Neuronal stem cell (in vitro differentiated cells): ENCODE results near the gene OSTM1.

Source experiments
- DNase-seq: peaks from one replicate; pipeline ENCODE4 v3.0.0-alpha.2; 2013; ENCODE audit warnings: low spot score
- H2AFZ ChIP-seq: one replicate; pipeline ENCODE4 v1.6.1; 2013; ENCODE audit warnings: mild to moderate bottlenecking, low read length, inconsistent platforms
- H2AK5ac ChIP-seq: 2 replicates; pipeline ENCODE4 v1.6.1; 2013; ENCODE audit warnings: low read depth, mild to moderate bottlenecking, inconsistent platforms, low read length, moderate library complexity, mixed read lengths
- H2BK120ac ChIP-seq: 2 replicates; pipeline ENCODE4 v1.6.1; 2013; ENCODE audit warnings: low read depth, mild to moderate bottlenecking, inconsistent platforms, low read length, moderate library complexity, mixed read lengths
- H2BK12ac ChIP-seq: one replicate; pipeline ENCODE4 v1.6.1; 2013; ENCODE audit warnings: low read length, inconsistent platforms
- H2BK15ac ChIP-seq: 2 replicates; pipeline ENCODE4 v1.6.1; 2013; ENCODE audit warnings: mild to moderate bottlenecking, low read length, inconsistent platforms, mixed read lengths
- H2BK5ac ChIP-seq: one replicate; pipeline ENCODE4 v1.6.1; 2013; ENCODE audit warnings: inconsistent platforms, mild to moderate bottlenecking, low read length, moderate library complexity
- H3K14ac ChIP-seq: one replicate; pipeline ENCODE4 v1.6.1; 2013; ENCODE audit warnings: low read length, inconsistent platforms
- H3K18ac ChIP-seq: 2 replicates; pipeline ENCODE4 v1.6.1; 2013; ENCODE audit warnings: low read length, inconsistent platforms
- H3K23ac ChIP-seq: 2 replicates; pipeline ENCODE4 v1.6.1; 2013; ENCODE audit warnings: low read depth, mild to moderate bottlenecking, mixed read lengths, low read length, inconsistent platforms; ENCODE audit not compliant: poor library complexity
- H3K27ac ChIP-seq: replicated peaks from 3 replicates; pipeline ENCODE4 v1.5.1; 2013; ENCODE audit warnings: low read length, inconsistent platforms
- H3K27me3 ChIP-seq, 3 experiments: 2 replicates each; pipeline ENCODE4 v1.6.1; 2013; ENCODE audit warnings: low read length in 3 of 3, mild to moderate bottlenecking in 2 of 3, inconsistent platforms in 1 of 3, low read depth in 1 of 3, mixed read lengths in 1 of 3, moderate library complexity in 1 of 3; ENCODE audit not compliant: control insufficient read depth in 3 of 3, insufficient read depth in 3 of 3
- H3K36me3 ChIP-seq, 2 donors: replicated peaks in 1 of 2; 2 replicates each; pipeline ENCODE4 v1.6.1; 2013; ENCODE audit warnings: low read length in 2 of 2; ENCODE audit not compliant: control insufficient read depth in 2 of 2, insufficient read depth in 2 of 2
- H3K4ac ChIP-seq: 2 replicates; pipeline ENCODE4 v1.6.1; 2013; ENCODE audit warnings: inconsistent platforms, mild to moderate bottlenecking, low read length, moderate library complexity
- H3K4me1 ChIP-seq, 2 donors: 1 replicate in 1 of 2; 2 replicates in 1 of 2; pipeline ENCODE4 v1.6.1; 2013; ENCODE audit warnings: low read length in 2 of 2, low read depth in 1 of 2; ENCODE audit not compliant: control insufficient read depth in 2 of 2, insufficient read depth in 1 of 2
- H3K4me2 ChIP-seq: one replicate; pipeline ENCODE4 v1.6.1; 2013; ENCODE audit warnings: mild to moderate bottlenecking, low read length, inconsistent platforms; ENCODE audit not compliant: insufficient read depth, poor library complexity, severe bottlenecking
- H3K4me3 ChIP-seq, 2 donors: 2 replicates each; pipeline ENCODE4 v1.5.1; 2013; ENCODE audit warnings: low read length in 2 of 2, mild to moderate bottlenecking in 2 of 2, inconsistent platforms in 1 of 2, moderate library complexity in 1 of 2
- H3K79me1 ChIP-seq: one replicate; pipeline ENCODE4 v1.6.1; 2013; ENCODE audit warnings: low read depth, mild to moderate bottlenecking, inconsistent platforms, low read length, moderate library complexity
- H3K9ac ChIP-seq: one replicate; pipeline ENCODE4 v1.6.1; 2013; ENCODE audit warnings: mild to moderate bottlenecking, low read depth, low read length, inconsistent platforms; ENCODE audit not compliant: poor library complexity
- H3K9me3 ChIP-seq, 2 donors: replicated peaks in 1 of 2; 2 replicates each; pipeline versions ENCODE3 to v1.6.1; 2013; ENCODE audit warnings: low read length in 2 of 2, mild to moderate bottlenecking in 2 of 2, inconsistent platforms in 1 of 2, low read depth in 1 of 2, mixed read lengths in 1 of 2, moderate library complexity in 1 of 2; ENCODE audit not compliant: control insufficient read depth in 2 of 2, insufficient read depth in 1 of 2
- H4K8ac ChIP-seq: one replicate; pipeline ENCODE4 v1.6.1; 2013; ENCODE audit warnings: low read depth, mild to moderate bottlenecking, inconsistent platforms, low read length, moderate library complexity
- H4K91ac ChIP-seq: one replicate; pipeline ENCODE4 v1.6.1; 2013; ENCODE audit warnings: low read length, low read depth, mild to moderate bottlenecking, inconsistent platforms; ENCODE audit not compliant: poor library complexity
- WGBS, 2 donors: extraction: QIAGEN DNeasy Blood & Tissue Kit; methylation state at CpG; one replicate each; pipeline ENCODE4 v1.1.7; 2013; ENCODE audit warnings: missing lambda C conversion rate in 2 of 2, mixed read lengths in 1 of 2; ENCODE audit not compliant: insufficient read length in 2 of 2, insufficient replicate concordance in 1 of 2; ENCODE audit errors: extremely low coverage in 2 of 2; 5-methylcytosine and 5-hydroxymethylcytosine counted together

The OSTM1 gene

GRCh38 chr6:108114841-108115597, 40.5 kb upstream of the OSTM1 start:
- Histone ChIP-seq H2AK5ac (no peak overlapping the region), H4K8ac (no peak overlapping the region), H3K14ac (no peak overlapping the region), H3K9ac (no peak overlapping the region), H3K4me3 (peak overlapping the region; percentile 28 to 61), H3K27me3 (peaks cover 27 to 93% (median 76%) of the 10 kb centered on the region in 3 experiments), H3K9me3 (no peaks in the 10 kb centered on the region), H4K91ac (no peak overlapping the region), H3K4me2 (peak overlapping the region; percentile 72), H3K79me1 (no peaks in the 10 kb centered on the region), H2AFZ (peak overlapping the region; percentile 80), H2BK5ac (no peak overlapping the region), H3K27ac (no peak overlapping the region), H3K4ac (no peak overlapping the region), H3K4me1 (peaks cover 19 to 25% of the 10 kb centered on the region in 2 donors), H2BK120ac (no peak overlapping the region), H3K36me3 (no peaks in the 10 kb centered on the region), H3K18ac (peak overlapping the region; percentile 23), H3K23ac (no peak overlapping the region), H2BK12ac (no peak overlapping the region), H2BK15ac (no peak overlapping the region)
- WGBS, 2 donors = no CpG with 5 or more reads among the region's 50 CpGs
- peak; percentile 65 for DNase-seq

- Histone ChIP-seq H2BK15ac (no peak overlapping the region), H4K91ac (no peak overlapping the region), H3K27ac (no peak overlapping the region), H3K9me3 (no peaks in the 10 kb centered on the region), H3K14ac (no peak overlapping the region), H3K4me1 (peaks cover 8 to 19% of the 10 kb centered on the region in 2 donors), H3K18ac (no peak overlapping the region), H3K4ac (no peak overlapping the region), H2AFZ (peak overlapping the region; percentile 24), H3K4me3 (no peak overlapping the region), H2AK5ac (no peak overlapping the region), H3K27me3 (peaks cover 21 to 93% (median 64%) of the 10 kb centered on the region in 3 experiments), H3K23ac (no peak overlapping the region), H3K79me1 (no peaks in the 10 kb centered on the region), H2BK12ac (no peak overlapping the region), H3K9ac (no peak overlapping the region), H2BK120ac (no peak overlapping the region), H3K4me2 (peak overlapping the region; percentile 46), H2BK5ac (no peak overlapping the region), H3K36me3 (no peaks in the 10 kb centered on the region), H4K8ac (no peak overlapping the region)
- peak; percentile 62 for DNase-seq
- WGBS, 2 donors = no CpG with 5 or more reads among the region's 39 CpGs
Observed at GRCh38 chr6:108113557-108114519, 39.3 kb upstream of the OSTM1 start.

GRCh38 chr6:108108374-108108773, 33.8 kb upstream of the OSTM1 start:
- no peak overlapping the region for H2AFZ ChIP-seq
- H3K23ac ChIP-seq = no peak overlapping the region
- H3K4me1 ChIP-seq = no peaks in the 10 kb centered on the region
- H4K8ac ChIP-seq = no peak overlapping the region
- H3K36me3 ChIP-seq = no peaks in the 10 kb centered on the region
- no peak overlapping the region for H3K4ac ChIP-seq
- H2BK120ac ChIP-seq = no peak overlapping the region
- no peaks in the 10 kb centered on the region for H3K9me3 ChIP-seq
- H2BK12ac ChIP-seq = no peak overlapping the region
- H3K14ac ChIP-seq = no peak overlapping the region
- no peaks in the 10 kb centered on the region for H3K79me1 ChIP-seq
- H3K4me3 ChIP-seq = no peak overlapping the region
- H3K4me2 ChIP-seq = no peak overlapping the region
- no peak for DNase-seq
- H4K91ac ChIP-seq = no peak overlapping the region
- H2BK5ac ChIP-seq = no peak overlapping the region
- no peak overlapping the region for H3K9ac ChIP-seq
- peaks cover 0 to 50% (median 12%) of the 10 kb centered on the region in 3 experiments for H3K27me3 ChIP-seq
- no peak overlapping the region for H3K18ac ChIP-seq
- no peak overlapping the region for H2BK15ac ChIP-seq
- H3K27ac ChIP-seq = no peak overlapping the region
- H2AK5ac ChIP-seq = no peak overlapping the region

- H4K8ac ChIP-seq = no peak overlapping the region
- no peak overlapping the region for H3K27ac ChIP-seq
- no peak overlapping the region for H2BK12ac ChIP-seq
- H3K36me3 ChIP-seq = no peaks in the 10 kb centered on the region
- no peaks in the 10 kb centered on the region for H3K79me1 ChIP-seq
- no peaks in the 10 kb centered on the region for H3K9me3 ChIP-seq
- no peak overlapping the region for H3K4me2 ChIP-seq
- no peak overlapping the region for H3K4ac ChIP-seq
- no peak overlapping the region for H3K18ac ChIP-seq
- H2BK120ac ChIP-seq = no peak overlapping the region
- peak overlapping the region; percentile 56 for H3K14ac ChIP-seq
- no peak overlapping the region for H3K9ac ChIP-seq
- H2AFZ ChIP-seq = no peak overlapping the region
- H3K4me3 ChIP-seq = no peak overlapping the region
- H2BK5ac ChIP-seq = no peak overlapping the region
- peaks cover 0 to 46% (median 2%) of the 10 kb centered on the region in 3 experiments for H3K27me3 ChIP-seq
- H4K91ac ChIP-seq = no peak overlapping the region
- no peak for DNase-seq
- H2BK15ac ChIP-seq = no peak overlapping the region
- no peak overlapping the region for H3K23ac ChIP-seq
- H2AK5ac ChIP-seq = no peak overlapping the region
- H3K4me1 ChIP-seq = no peaks in the 10 kb centered on the region
- WGBS, 2 donors = no CpG with 5 or more reads among the region's 1 CpG
Observed at GRCh38 chr6:108107102-108107501, 32.6 kb upstream of the OSTM1 start.
